HepG2 (cell line): ENCODE results near the gene NINJ2. TPM values are rescaled to one million over a fixed set of nuclear protein-coding genes. Genes with fewer than 3 reads are reported as not detected.

Source experiments
- ATAC-seq: fragments of 200-7000 bp; cut with Tn5 transposase; 3 replicates; pipeline ENCODE4 v1.9.1; 2020; ENCODE audit warnings: mild to moderate bottlenecking, moderate library complexity
- BruUV-seq: library from RNA; stranded (reverse); fragments of 400-500 nt; replicated peaks from 2 replicates; lab custom pipeline; 2021; lab: Mats Ljungman, UMichigan
- CTCF ChIA-PET: fragments of 300-600 bp; formaldehyde crosslinking; extraction: SDS; loops from one replicate; lab custom pipeline; 2021; ENCODE audit warnings: low total read pairs, inconsistent platforms, low intra/inter-chr PET ratio; lab: Yijun Ruan, JAX
- POLR2A ChIA-PET: fragments of 350-600 bp; sonication (Branson Sonifier 250); formaldehyde crosslinking; loops from one replicate; lab custom pipeline; 2020; ENCODE audit warnings: antibody characterized with exemption, inconsistent platforms; lab: Yijun Ruan, JAX
- DNase-seq: peaks from one replicate; pipeline ENCODE4 v3.0.0-alpha.2; 2015; ENCODE audit warnings: low spot score
- FAIRE-seq: peaks from 3 replicates; lab custom pipeline; 2011; peaks lifted over from hg19 to GRCh38; lab: Jason Lieb, UNC
- H2AFZ ChIP-seq: one replicate; pipeline ENCODE4 v1.6.1; 2011; ENCODE audit warnings: low read length, inconsistent platforms
- H3K27ac ChIP-seq: fragments of 300-600 bp; 3 replicates; pipeline ENCODE4 v1.8.0; 2011; ENCODE audit warnings: mixed run types, mild to moderate bottlenecking, mixed read lengths, low read length, inconsistent platforms; ENCODE audit not compliant: insufficient read depth; ENCODE audit errors: extremely low read length
- H3K27me3 ChIP-seq, 2 experiments: fragments of 200-600 bp in 1 of 2; 2 replicates in 1 of 2; 3 replicates in 1 of 2; pipeline versions ENCODE4 v1.6.0 to v1.8.0; 2011; ENCODE audit warnings: low read length in 2 of 2, mild to moderate bottlenecking in 2 of 2, moderate library complexity in 2 of 2, inconsistent platforms in 1 of 2; ENCODE audit not compliant: insufficient read depth in 2 of 2, control insufficient read depth in 1 of 2
- H3K36me3 ChIP-seq, 2 experiments: fragments of 200-600 bp in 1 of 2; replicated peaks in 1 of 2; 2 replicates in 1 of 2; 3 replicates in 1 of 2; pipeline versions ENCODE4 v1.5.1 to v1.8.0; 2011; ENCODE audit warnings: low read length in 2 of 2, inconsistent platforms in 1 of 2; ENCODE audit not compliant: insufficient read depth in 2 of 2, control insufficient read depth in 1 of 2
- H3K4me1 ChIP-seq: 2 replicates; pipeline ENCODE4 v1.5.1; 2012; ENCODE audit warnings: low read length, inconsistent platforms; ENCODE audit not compliant: insufficient read depth
- H3K4me2 ChIP-seq: 2 replicates; pipeline ENCODE4 v1.6.0; 2011; ENCODE audit warnings: low read depth, low read length, inconsistent platforms
- H3K4me3 ChIP-seq, 3 experiments: fragments of 200-600 bp in 1 of 3; sonication (generic), shearing (Covaris generic) in 1 of 3; replicated peaks in 1 of 3; 2 replicates each; pipeline ENCODE4 v1.5.1; 2011 to 2016; ENCODE audit warnings: low read length in 3 of 3, inconsistent platforms in 2 of 3, low read depth in 2 of 3, mild to moderate bottlenecking in 2 of 3, control low read depth in 1 of 3, mixed read lengths in 1 of 3; ENCODE audit not compliant: insufficient read depth in 1 of 3
- H3K79me2 ChIP-seq: one replicate; pipeline ENCODE4 v1.6.1; 2011; ENCODE audit warnings: low read length, inconsistent platforms; ENCODE audit not compliant: insufficient read depth
- H3K9ac ChIP-seq: 2 replicates; pipeline ENCODE4 v1.6.0; 2011; ENCODE audit warnings: mild to moderate bottlenecking, low read depth, low read length, inconsistent platforms; ENCODE audit not compliant: insufficient read depth
- H3K9me3 ChIP-seq: 2 replicates; pipeline ENCODE4 v1.5.1; 2012; ENCODE audit warnings: mild to moderate bottlenecking, low read length
- H4K20me1 ChIP-seq: 2 replicates; pipeline ENCODE4 v1.6.0; 2011; ENCODE audit warnings: inconsistent platforms, mild to moderate bottlenecking, low read length, moderate library complexity; ENCODE audit not compliant: insufficient read depth
- ZMYM3 ChIP-seq: sonication (generic); formaldehyde crosslinking; IDR thresholded peaks from 2 replicates; pipeline ENCODE4 v1.5.1; 2020; ENCODE audit warnings: mild to moderate bottlenecking, missing genetic modification reagents
- ZNF367 ChIP-seq: sonication (generic); formaldehyde crosslinking; IDR thresholded peaks from 2 replicates; pipeline ENCODE4 v1.4.0; 2020; ENCODE audit warnings: missing genetic modification reagents, borderline replicate concordance
- ZNF687 ChIP-seq: sonication (generic); formaldehyde crosslinking; IDR thresholded peaks from 2 replicates; pipeline ENCODE4 v1.5.1; 2020; ENCODE audit warnings: mild to moderate bottlenecking, missing genetic modification reagents, moderate library complexity
- WGBS: methylation state at CpG from one replicate; pipeline ENCODE4 v1.1.6; 2017; ENCODE audit warnings: low lambda C conversion rate; 5-methylcytosine and 5-hydroxymethylcytosine counted together
- in situ Hi-C: cut with HindIII; loops from 2 replicates; pipeline ENCODE4 v1.10.0; 2017; ENCODE audit warnings: low pct_unique_long_range_greater_than_20kb; ENCODE audit not compliant: extremely low pct_ligation_motif_present
- intact Hi-C: fragments of 100-400 bp; cut with micrococcal nuclease; formaldehyde crosslinking; loops from one replicate; pipeline ENCODE4 v1.10.0; 2022; ENCODE audit not compliant: unreplicated experiment
- polyA plus RNA-seq, 8 experiments: library from polyadenylated mRNA; depleted of rRNA in 3 of 8; stranded (reverse) in 7 of 8; unstranded in 1 of 8; fragments of >200 nt; fragmentation: Illumina TruSeq in 4 of 8; extraction: Trizol in 4 of 8; gene quantifications; 2 replicates each; pipeline versions ENCODE4 v1.2.1 to v1.2.3, GENCODE V29; 2011 to 2016; ENCODE audit warnings: low read depth in 4 of 8, missing spikeins in 1 of 8, mixed read lengths in 1 of 8; ENCODE audit not compliant: insufficient read depth in 1 of 8
- total RNA-seq, 5 experiments: library from RNA; depleted of rRNA; stranded (reverse); fragments of >200 nt; fragmentation: Illumina TruSeq; extraction: Trizol; gene quantifications; 2 replicates each; pipeline ENCODE4 v1.2.3, GENCODE V29; 2016; ENCODE audit warnings: low read depth in 1 of 5

NINJ2 gene
- total and polyA plus RNA-seq, 2 of the 13 experiments (the other 11 are each of a cell fraction or from before 2014, with no cell fraction given) = 0.62 to 3.8 TPM

- Histone ChIP-seq H3K4me1 (peaks cover 26% of the 10 kb centered on the region), H4K20me1 (no peaks in the 10 kb centered on the region), H3K79me2 (no peaks in the 10 kb centered on the region), H3K9me3 (no peaks in the 10 kb centered on the region), H3K4me2 (peak overlapping the region; percentile 24; the same call in 1 of the 2 replicates), H3K36me3 (no peaks in the 10 kb centered on the region), H3K9ac (no peak overlapping the region), H3K27ac (peak overlapping the region; percentile 33), H3K27me3 (0 out of 5 replicates have a peak, but pooled peaks cover 0 to 2% of the 10 kb centered on the region in 2 experiments), H3K4me3 (no peak overlapping the region), H2AFZ (peak overlapping the region; percentile 23)
- FAIRE-seq (no peak), DNase-seq (no peak), ATAC-seq (no peak)
- POLR2A ChIA-PET = no interaction called here
- no TSS peak for BruUV-seq
- CTCF ChIA-PET = no interaction called here
- WGBS = 27% methylated on average over 4 of the region's 4 CpGs
- intact Hi-C loops (no loop called here), in situ Hi-C loops (no loop called here)
- TF ChIP-seq ZNF687 (CRISPR knock-in tag) = no peak
- TF ChIP-seq ZNF367 (CRISPR knock-in tag) = no peak
- TF ChIP-seq ZMYM3 (CRISPR knock-in tag) = peak; percentile 49; the same call in 1 of the 2 replicates
These were observed 11.1 kb upstream of the NINJ2 start for GRCh38 chr12:674272-674781.
